NCI-H2196 treated with DMSO at 0.1 percent for 48 hours (cell line): Measurements from ENCODE around the gene GNAI1.

Experiments
- DNase-seq: peaks from one replicate; lab custom pipeline; 2025; ENCODE audit not compliant: unreplicated experiment; lab: John Stamatoyannopoulos, UW

The GNAI1 gene

GRCh38 chr7:80249184-80249583 is 114.6 kb downstream of the GNAI1 start:
- DNase-seq: no peak

GRCh38 chr7:80249619-80250295 is 115.1 kb downstream of the GNAI1 start:
- DNase-seq: no peak

DNA sequence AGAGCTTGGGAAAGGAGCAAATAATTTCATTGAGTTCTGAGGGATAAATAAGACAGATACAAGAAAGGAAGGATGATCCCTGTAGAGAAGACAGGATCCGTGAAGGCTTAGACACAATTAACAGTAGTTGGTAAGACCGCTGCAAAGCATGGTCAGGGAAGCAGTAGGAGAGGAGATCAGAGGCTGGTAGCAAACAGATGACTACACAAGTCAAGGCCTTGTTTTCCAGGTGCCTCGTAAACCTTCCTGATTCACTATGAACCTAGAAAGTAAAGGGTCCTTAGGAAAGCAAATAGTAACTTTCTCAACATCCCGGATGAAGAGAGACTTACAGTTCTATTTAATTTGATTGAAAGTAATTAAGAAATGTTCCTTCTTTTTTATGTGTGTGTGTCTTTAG is 118.6 kb downstream of the GNAI1 start:
- no peak for DNase-seq

DNA sequence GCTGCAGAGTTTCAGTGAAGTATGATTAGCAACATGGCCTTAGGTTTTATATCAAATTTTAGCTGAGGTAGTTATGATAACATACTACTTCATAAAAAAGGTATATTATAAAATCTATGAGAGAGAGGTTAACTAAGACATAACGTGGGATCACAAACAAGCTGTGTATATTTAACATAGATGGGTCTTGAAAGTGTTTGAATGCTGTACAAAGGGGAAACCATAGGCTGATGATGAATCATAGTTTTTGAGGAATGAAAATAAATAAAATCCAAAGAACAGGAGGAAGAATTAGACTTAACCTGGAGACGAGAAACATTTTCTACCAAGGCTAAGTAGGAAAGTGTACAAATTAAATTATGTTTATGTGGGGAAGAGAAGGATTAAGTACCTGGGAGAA is 119.0 kb downstream of the GNAI1 start:
- DNase-seq: no peak

- DNase-seq: no peak
These were observed 121.0 kb downstream of the GNAI1 start for GRCh38 chr7:80255656-80256055.

GRCh38 chr7:80257756-80258155 is 123.1 kb downstream of the GNAI1 start:
- no peak for DNase-seq

DNA sequence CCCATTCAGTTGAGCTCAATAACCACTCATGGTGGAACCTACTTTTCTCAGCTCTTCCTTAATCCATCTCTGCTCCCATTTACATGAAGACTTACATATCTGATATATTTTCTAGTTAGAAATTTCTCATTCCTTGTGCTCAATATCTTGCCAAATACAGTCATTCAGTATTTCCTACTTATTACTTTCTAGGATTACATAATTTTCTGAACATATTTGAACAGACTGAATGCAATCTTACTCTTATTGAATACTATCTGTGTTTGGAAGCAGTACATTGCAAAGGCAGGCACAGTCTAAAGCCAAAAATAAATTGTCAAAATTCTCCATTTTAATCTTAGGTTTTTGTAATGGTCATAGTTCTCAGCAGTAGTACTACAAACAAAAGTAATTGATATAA is 126.0 kb downstream of the GNAI1 start:
- no peak for DNase-seq

- DNase-seq: no peak
These were observed 128.7 kb downstream of the GNAI1 start for GRCh38 chr7:80263333-80263732.

DNA sequence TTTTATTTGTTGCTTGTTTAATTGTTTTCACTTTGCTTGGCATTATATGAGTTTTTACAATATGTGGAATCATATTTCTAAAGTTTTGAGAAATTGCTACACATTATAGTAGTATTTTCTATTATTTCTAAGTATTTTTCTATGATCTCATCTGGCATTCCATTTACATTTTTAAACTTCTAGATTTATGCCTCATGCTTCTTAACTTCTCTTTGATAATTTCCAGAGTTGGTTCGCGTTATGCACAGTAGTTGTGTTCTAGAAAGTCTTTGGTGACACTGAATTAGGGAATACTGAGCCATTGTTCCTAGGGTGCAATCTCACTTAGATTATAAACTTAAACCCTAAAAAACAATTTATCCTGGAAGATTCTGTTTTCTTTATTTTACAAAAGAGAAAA is 129.2 kb downstream of the GNAI1 start:
- DNase-seq: no peak

DNA sequence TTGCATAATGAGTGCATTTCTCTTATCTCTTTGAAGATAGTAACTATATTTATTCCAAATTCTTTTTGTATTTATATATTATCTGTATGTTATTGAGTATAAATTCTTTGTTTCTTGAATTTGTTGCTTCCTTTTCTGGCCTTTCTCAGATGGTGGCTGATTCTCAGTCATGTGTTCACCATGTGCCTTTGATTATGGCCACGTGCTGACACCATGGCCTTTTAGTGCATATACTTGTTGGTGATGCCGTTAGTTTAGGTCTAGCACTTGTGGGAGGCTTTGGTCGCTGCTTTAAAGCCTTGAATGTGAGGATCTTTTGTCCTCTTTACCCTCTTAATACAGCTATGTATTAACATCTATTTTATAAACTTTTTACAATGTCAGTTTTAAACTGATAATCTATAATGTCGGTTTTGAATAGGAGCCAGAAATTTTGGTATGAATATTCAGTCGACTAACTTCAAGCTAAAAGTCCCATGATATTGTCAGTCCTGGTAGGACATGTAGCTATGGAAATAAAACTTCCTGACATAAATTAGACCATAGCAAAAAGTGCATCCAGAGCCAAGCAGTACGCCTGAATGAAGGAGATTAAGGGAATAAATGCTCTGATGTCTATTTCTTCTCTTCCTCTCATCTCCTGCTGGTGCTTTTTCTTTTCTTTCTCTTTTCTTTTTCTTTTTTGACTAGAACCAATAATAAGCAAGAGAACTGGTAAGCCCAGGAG is 130.3 kb downstream of the GNAI1 start:
- no peak for DNase-seq

DNA sequence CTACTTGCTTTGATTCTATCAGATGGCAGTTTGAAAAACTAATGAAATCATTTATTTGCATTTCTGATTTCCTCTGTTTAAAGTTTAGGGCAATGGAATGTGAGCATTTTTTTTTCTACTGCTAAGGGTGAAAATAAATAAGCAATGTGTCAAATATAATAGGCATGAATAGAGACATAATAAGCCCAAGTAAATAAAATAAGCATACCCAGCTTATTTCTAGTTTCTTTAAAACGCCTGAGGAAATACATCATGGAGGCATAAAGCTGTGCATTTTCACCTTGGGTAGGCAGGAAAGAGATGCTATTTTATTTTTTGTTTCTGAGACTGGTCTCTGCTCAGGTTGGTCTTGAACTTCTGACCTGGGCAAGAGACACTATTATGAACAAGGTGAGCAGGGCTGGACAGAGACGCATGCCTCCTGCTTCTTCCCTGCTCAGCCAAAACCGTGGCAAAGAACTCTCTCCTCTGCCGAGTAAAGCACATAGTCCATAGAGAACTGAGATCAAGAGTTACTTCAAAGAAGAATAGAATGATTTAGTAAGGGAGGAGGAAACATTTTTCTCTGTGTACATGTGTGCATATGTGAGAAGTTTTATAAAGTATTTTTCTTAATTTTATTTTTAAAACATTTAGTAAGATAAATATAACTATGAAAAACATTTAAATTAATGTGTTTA is 138.1 kb downstream of the GNAI1 start:
- no peak for DNase-seq

GRCh38 chr7:80273327-80273726 is 138.7 kb downstream of the GNAI1 start:
- no peak for DNase-seq

- DNase-seq: no peak
These were observed 140.6 kb downstream of the GNAI1 start for GRCh38 chr7:80275192-80275605.
